GM18873 (cell line): ENCODE results near the gene CHST4.
"Not testable (repeated sequence)": the region's sequence is repeated elsewhere in the genome, so short reads cannot be mapped to it uniquely, and the experiment has no call there.

Experiments used
- ATAC-seq: cut with Tn5 transposase; IDR thresholded peaks from one replicate; pipeline ENCODE4 v1.9.1; 2021; ENCODE audit warnings: mild to moderate bottlenecking, moderate library complexity, moderate number of reproducible peaks; ENCODE audit not compliant: unreplicated experiment, low FRiP score

The CHST4 gene

GRCh38 chr16:71526111-71526631, at the start of gene CHST4:
CHST4 (plus strand) TSS chr16:71526426; CDS start chr16:71536678, 10,252 bp downstream.
- no peak for ATAC-seq

- ATAC-seq: no peak
These were observed 49.6 kb upstream of the CHST4 start for GRCh38 chr16:71476457-71477124.

GRCh38 chr16:71479420-71479819, 46.8 kb upstream of the CHST4 start:
- ATAC-seq: no peak

DNA sequence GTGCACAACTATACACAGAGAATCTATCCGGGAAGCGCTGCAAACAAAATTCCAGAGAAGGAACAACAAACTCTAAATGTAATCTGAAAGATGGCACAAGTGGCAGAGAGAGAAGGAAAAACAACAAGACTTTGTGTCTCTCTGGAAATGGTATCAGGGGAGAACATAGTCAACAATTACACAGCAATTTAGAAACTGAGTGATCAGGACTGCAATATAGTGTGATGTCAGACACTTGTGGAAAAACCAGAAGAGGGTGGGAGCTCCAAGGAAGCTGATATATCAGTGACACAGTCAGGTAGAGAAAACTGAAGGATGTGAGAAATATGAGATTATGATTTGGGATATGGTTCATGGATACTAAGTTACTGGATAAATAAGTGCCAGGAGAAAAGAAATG, 45.3 kb upstream of the CHST4 start:
- no peak for ATAC-seq

GRCh38 chr16:71482569-71482968, 43.7 kb upstream of the CHST4 start:
- no peak for ATAC-seq

GRCh38 chr16:71484006-71484893, 42.0 kb upstream of the CHST4 start:
- ATAC-seq: peak; percentile 77

DNA sequence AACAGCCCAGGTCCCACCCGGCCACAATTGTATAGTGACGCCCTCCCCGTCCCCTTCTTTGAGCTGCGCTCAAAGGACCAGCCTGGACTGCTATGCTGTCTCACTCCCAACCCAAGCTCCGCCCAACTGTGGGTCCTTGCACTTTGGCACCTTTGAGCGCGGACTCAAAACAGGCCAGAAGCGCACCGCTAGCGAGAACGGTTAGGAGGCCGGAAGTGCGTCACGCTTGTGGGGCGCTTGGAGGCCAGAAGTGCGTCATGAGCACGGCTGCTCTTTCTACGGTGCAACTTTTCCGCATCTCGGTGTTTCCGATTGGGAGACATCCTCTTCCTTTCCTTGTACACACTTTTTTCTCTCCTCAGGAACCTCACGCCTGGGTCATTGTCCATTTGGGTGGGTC, 37.1 kb upstream of the CHST4 start, which contains the start of gene ZNF19:
ZNF19 (minus strand) TSS at position 203 of the 400 bp plus-strand sequence. CDS start 7,210 bp downstream, outside the sequence.
- no peak for ATAC-seq

DNA sequence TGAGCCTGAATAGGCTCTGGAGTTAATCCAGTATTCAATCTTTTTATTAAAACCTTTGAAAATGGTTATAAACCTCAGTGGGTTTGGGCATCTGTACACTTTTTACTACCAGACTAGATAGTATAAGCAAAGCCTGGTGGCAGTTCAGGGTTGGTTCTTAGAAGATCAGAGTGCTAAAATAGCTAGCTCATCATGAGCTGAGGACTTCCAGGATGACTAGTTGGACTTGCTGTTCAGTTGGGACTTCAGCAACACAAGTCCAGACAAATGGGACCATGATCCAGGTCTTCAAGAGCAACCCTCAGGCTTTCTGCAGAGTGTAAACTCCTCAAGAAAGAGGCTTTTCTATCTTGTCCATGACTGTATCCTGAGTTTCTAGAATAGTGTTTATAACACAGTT, 35.9 kb upstream of the CHST4 start:
- ATAC-seq: no peak

DNA sequence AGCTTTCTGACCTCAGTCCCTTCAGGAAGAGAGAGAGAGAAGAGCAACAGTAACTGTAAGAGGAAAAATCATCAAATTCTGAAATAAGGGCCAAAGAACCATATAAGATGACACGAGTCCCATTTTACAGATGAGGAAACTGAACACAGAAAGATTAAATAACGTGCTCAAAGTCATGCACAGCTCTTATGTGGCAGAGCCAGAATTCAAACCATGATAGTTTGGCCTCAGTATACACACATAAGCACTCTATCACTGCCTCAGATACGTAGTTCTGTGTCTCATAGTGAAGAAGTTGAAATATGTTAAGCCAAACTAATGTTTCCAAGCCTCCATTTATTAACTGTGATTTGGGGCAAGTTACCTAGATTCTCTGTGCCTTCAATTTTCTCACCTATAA, 35.2 kb upstream of the CHST4 start:
- no peak for ATAC-seq

- no peak for ATAC-seq
These were observed 33.4 kb upstream of the CHST4 start for GRCh38 chr16:71492786-71493185.

DNA sequence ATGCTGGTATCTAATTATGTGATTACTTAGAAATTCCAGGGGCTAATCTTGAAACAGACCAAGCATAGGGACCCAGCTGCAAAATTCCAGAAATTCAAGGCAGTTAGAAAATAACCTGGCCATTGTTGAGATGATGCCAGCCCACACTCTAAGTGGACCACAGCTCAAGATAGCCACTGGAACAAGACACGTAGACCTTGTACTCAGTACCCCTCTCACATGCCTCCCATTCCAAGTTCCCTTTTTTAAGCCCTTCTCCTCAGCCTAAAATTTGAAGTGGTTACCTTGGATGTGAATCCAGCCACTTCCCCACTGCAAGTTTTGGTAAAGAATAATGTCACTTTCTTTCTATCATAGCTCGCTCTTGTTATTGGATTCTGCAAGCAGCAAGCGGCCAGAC, 33.0 kb upstream of the CHST4 start:
- ATAC-seq: no peak

DNA sequence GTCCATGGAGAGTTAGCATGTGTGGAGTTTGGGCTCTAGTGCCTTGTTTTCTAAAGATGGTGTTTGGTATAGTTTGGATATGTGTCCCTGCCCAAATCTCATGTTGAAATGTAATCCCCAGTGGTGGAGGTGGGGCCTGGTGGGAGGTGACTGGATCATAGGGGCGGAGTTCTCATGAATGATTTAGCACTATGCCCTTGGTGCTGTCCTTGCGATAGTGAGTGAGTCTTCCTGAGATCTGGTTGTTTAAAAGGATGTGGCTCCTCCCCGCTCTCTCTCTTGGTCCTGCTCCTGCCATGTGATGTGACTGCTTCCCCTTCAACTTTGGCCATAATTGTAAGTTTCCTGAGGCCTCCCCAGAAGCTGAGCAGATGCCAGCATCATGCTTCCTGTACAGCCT, 28.2 kb upstream of the CHST4 start:
- no peak for ATAC-seq

GRCh38 chr16:71499775-71500364, 26.4 kb upstream of the CHST4 start:
- no peak for ATAC-seq

DNA sequence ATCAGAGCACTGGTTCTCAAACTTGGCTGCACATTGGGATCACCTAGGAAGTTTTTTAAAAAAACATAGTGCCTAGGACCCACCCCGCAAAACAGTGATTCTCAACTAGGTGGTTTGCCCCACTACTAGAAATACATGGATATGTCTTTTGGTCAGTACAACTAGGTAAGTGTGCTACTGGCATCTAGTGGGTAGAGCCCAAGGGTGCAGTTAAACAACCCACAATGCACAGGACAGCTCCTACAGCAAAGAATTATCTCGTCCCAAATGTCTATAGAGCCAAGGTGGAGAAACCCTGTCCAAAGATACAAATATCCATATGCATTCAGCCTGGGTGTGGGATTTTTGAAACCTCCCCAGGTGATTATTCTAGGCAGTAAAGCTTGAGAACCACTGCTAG, 25.3 kb upstream of the CHST4 start:
- no peak for ATAC-seq

DNA sequence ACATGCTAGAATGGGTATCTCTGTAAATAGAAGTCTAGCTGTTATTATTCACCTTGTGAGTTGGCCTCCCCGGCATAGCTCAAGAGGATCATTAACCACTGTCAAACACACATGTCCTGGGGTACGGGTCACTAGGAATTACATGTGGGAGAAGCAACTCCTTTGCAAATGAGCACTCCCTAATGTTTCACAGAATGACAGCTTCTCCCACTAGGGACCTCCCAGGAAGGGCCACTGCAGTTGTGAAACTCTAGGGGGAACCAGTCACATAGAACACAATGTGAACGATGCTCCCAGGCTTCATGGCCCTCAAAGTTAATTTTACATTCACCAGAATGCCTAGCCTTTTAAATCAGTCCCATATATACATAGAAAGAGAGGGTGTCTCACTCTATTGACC, 24.7 kb upstream of the CHST4 start:
- no peak for ATAC-seq

- ATAC-seq: not testable (repeated sequence)
These were observed 22.2 kb upstream of the CHST4 start for GRCh38 chr16:71504051-71504450.

- no peak for ATAC-seq
These were observed 21.3 kb upstream of the CHST4 start for GRCh38 chr16:71504901-71505300.

DNA sequence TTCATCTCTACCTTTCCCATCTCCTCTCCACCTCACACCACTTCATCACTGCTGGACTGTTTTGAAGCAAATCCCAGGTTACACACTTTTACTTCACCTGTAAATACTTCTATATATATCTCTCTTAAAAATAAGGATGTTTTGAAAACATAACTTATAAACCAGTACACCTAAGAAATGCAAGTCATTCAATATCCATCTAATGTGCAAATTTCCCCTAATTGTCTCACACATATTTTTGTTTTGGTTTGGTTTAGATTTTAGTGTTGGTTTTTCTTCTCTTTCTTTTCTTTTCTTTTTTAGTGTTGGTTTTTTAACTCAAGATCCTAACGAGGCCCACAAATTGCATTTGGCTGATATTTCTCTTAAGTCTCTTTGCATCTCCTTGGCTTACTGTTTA, 19.2 kb upstream of the CHST4 start:
- no peak for ATAC-seq

DNA sequence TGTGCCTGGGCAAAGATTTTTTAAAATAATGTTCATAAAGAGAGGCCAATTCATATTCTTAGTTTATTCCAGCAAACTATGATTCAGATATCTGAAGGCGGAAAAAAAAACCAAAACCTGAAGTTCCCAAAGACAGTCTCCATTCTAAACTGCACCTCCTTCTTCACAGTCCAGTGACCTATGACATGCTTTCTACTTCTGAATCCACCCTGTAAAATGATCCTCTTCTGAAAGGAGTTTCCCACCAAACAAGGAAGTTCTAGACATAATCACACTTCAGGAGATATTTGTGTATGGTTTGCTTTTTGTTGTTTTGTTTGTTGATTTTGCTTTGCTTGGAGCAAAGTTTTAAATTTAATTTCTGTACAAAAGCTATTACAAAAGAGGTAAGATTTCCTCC, 12.9 kb upstream of the CHST4 start:
- ATAC-seq: no peak

DNA sequence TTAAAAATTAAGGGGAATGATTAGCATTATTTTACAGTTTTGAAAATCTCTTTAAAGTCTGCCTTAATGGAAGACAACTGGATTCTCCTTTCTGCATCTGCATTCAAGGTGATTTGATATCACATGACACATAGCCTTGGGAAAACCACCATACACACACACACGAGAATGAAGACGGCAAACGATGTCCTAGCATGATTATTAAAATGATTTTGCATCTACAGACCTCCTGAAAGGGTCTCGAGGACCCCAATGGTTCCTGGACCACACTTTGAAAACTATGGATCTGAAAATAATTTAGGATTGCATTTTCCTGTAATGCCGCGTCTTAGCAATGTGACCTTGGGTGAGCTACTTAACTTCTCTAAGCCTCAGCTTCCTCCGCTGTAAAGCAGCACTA, 11.8 kb upstream of the CHST4 start:
- no peak for ATAC-seq

DNA sequence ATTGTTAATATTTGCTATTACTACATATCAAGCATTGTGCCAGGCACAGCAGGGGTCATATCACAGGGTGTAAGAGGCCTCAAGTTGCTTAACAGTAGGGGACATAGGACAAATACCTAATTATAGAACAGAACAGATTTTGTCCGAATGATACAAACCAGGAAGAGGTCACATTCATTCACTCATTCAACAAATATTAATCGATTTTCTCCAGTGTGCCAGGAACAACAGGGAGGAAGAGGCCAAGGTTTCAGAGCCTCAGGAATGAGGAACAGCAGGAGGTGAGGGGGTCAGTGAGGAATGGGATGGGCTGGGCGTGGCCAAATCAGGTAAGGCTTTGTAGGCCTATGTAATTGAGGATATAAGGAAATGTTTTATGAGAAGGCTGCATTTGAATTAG, 11.2 kb upstream of the CHST4 start:
- ATAC-seq: no peak
